Hepatocyte (in vitro differentiated cells): ENCODE results near the gene FRMPD4. TPM values are rescaled to one million over a fixed set of nuclear protein-coding genes. Genes with fewer than 3 reads are reported as not detected.

Experiments
- DNase-seq: peaks from one replicate; pipeline ENCODE4 v3.0.0-alpha.2; 2016; ENCODE audit warnings: low spot score
- H2AFZ ChIP-seq: fragments of 200-600 bp; sonication (generic); 2 replicates; pipeline ENCODE4 v1.6.0; 2016; ENCODE audit warnings: antibody characterized with exemption, mild to moderate bottlenecking
- H3K27ac ChIP-seq: fragments of 200-600 bp; sonication (generic); 2 replicates; pipeline ENCODE4 v1.5.1; 2016; ENCODE audit warnings: mild to moderate bottlenecking
- H3K27me3 ChIP-seq: fragments of 200-600 bp; sonication (generic); 2 replicates; pipeline ENCODE4 v1.6.1; 2016
- H3K36me3 ChIP-seq: fragments of 200-600 bp; sonication (generic); replicated peaks from 2 replicates; pipeline ENCODE4 v1.5.1; 2016; ENCODE audit warnings: low read depth; ENCODE audit not compliant: insufficient read depth
- H3K4me1 ChIP-seq: fragments of 200-600 bp; sonication (generic); 2 replicates; pipeline ENCODE4 v1.5.1; 2016; ENCODE audit warnings: mild to moderate bottlenecking, moderate library complexity; ENCODE audit not compliant: insufficient read depth
- H3K4me2 ChIP-seq: fragments of 200-600 bp; sonication (generic); 2 replicates; pipeline ENCODE4 v1.6.0; 2016
- H3K4me3 ChIP-seq: fragments of 200-600 bp; sonication (generic); 2 replicates; pipeline ENCODE4 v1.5.1; 2016; ENCODE audit warnings: mild to moderate bottlenecking
- H3K79me2 ChIP-seq: fragments of 200-600 bp; sonication (generic); 2 replicates; pipeline ENCODE4 v1.6.0; 2017; ENCODE audit warnings: mild to moderate bottlenecking
- H3K9me2 ChIP-seq: fragments of 200-600 bp; sonication (generic); replicated peaks from 2 replicates; pipeline ENCODE4 v1.6.0; 2017; ENCODE audit warnings: mild to moderate bottlenecking; ENCODE audit not compliant: insufficient read depth
- H3K9me3 ChIP-seq: fragments of 200-600 bp; sonication (generic); 2 replicates; pipeline ENCODE4 v1.5.1; 2016; ENCODE audit warnings: low read depth, mild to moderate bottlenecking
- H4K20me1 ChIP-seq: fragments of 200-600 bp; sonication (generic); 2 replicates; pipeline ENCODE4 v1.6.0; 2016; ENCODE audit warnings: mild to moderate bottlenecking; ENCODE audit not compliant: insufficient read depth, poor library complexity, severe bottlenecking
- CTCF ChIP-seq: fragments of 200-600 bp; sonication (generic); IDR thresholded peaks from 2 replicates; pipeline ENCODE4 v1.5.1; 2016; ENCODE audit warnings: antibody characterized with exemption, mild to moderate bottlenecking; ENCODE audit not compliant: poor library complexity
- EZH2 ChIP-seq: fragments of 200-600 bp; sonication (generic); IDR thresholded peaks from 2 replicates; pipeline ENCODE4 v1.6.1; 2016; ENCODE audit warnings: antibody characterized with exemption, mild to moderate bottlenecking, borderline replicate concordance
- EZH2phosphoT487 ChIP-seq: fragments of 200-600 bp; sonication (generic); IDR thresholded peaks from one replicate; pipeline ENCODE4 v1.6.1; 2018; ENCODE audit warnings: antibody characterized with exemption, mild to moderate bottlenecking, low read depth, moderate library complexity; ENCODE audit not compliant: unreplicated experiment, severe bottlenecking
- WGBS: methylation state at CpG from one replicate; pipeline ENCODE4 v1.1.6; 2016; ENCODE audit warnings: low lambda C conversion rate; ENCODE audit errors: missing lambda C conversion rate; 5-methylcytosine and 5-hydroxymethylcytosine counted together
- polyA plus RNA-seq: library from polyadenylated mRNA; unstranded; fragments of >200 nt; fragmentation: Nextera tagmentation; extraction: Ambion mirVana; gene quantifications from 2 replicates; pipeline ENCODE4 v1.2.1, GENCODE V29; 2016
- total RNA-seq: library from RNA; depleted of rRNA; stranded (reverse); fragments of >200 nt; gene quantifications from 2 replicates; pipeline ENCODE4 v1.2.3, GENCODE V29; 2014

Gene FRMPD4
- total and polyA plus RNA-seq, 2 experiments from 2014 or later: 0.23 TPM; not detected in 1

GRCh38 chrX:12579311-12579710 is 441.0 kb downstream of the FRMPD4 start:
- H3K27ac ChIP-seq: no peak overlapping the region
- no peaks in the 10 kb centered on the region for H3K27me3 ChIP-seq
- H2AFZ ChIP-seq: no peak overlapping the region
- DNase-seq: no peak
- no peaks in the 10 kb centered on the region for H3K36me3 ChIP-seq
- H3K4me2 ChIP-seq: no peak overlapping the region
- no peak for TF ChIP-seq EZH2phosphoT487
- TF ChIP-seq CTCF: no peak
- TF ChIP-seq EZH2: no peak
- H3K4me1 ChIP-seq: no peaks in the 10 kb centered on the region
- no peaks in the 10 kb centered on the region for H3K79me2 ChIP-seq
- H3K9me3 ChIP-seq: no peaks in the 10 kb centered on the region
- WGBS: 79% methylated on average over 5 of the region's 5 CpGs
- H3K4me3 ChIP-seq: no peak overlapping the region
- no peaks in the 10 kb centered on the region for H3K9me2 ChIP-seq
- H4K20me1 ChIP-seq: no peaks in the 10 kb centered on the region

- Histone ChIP-seq H4K20me1 (no peaks in the 10 kb centered on the region), H3K4me3 (no peak overlapping the region), H3K4me2 (no peak overlapping the region), H2AFZ (no peak overlapping the region), H3K36me3 (no peaks in the 10 kb centered on the region), H3K9me3 (no peaks in the 10 kb centered on the region), H3K27ac (no peak overlapping the region), H3K4me1 (no peaks in the 10 kb centered on the region), H3K27me3 (no peaks in the 10 kb centered on the region), H3K79me2 (no peaks in the 10 kb centered on the region), H3K9me2 (no peaks in the 10 kb centered on the region)
- no peak for DNase-seq
- 46% methylated on average over 3 of the region's 3 CpGs for WGBS
- TF ChIP-seq EZH2phosphoT487 (no peak), EZH2 (no peak), CTCF (no peak)
Measured at GRCh38 chrX:12580548-12580947, 442.3 kb downstream of the FRMPD4 start.

- Histone ChIP-seq H4K20me1 (no peaks in the 10 kb centered on the region), H3K27ac (no peak overlapping the region), H2AFZ (no peak overlapping the region), H3K9me2 (no peaks in the 10 kb centered on the region), H3K36me3 (no peaks in the 10 kb centered on the region), H3K9me3 (no peaks in the 10 kb centered on the region), H3K79me2 (no peaks in the 10 kb centered on the region), H3K4me1 (no peaks in the 10 kb centered on the region), H3K27me3 (no peaks in the 10 kb centered on the region), H3K4me3 (no peak overlapping the region), H3K4me2 (no peak overlapping the region)
- WGBS: 83% methylated on average over 4 of the region's 4 CpGs
- no peak for DNase-seq
- no peak for TF ChIP-seq EZH2phosphoT487
- no peak for TF ChIP-seq CTCF
- TF ChIP-seq EZH2: no peak
Measured at GRCh38 chrX:12581546-12581945, 443.3 kb downstream of the FRMPD4 start.

GRCh38 chrX:12582649-12583048 is 444.4 kb downstream of the FRMPD4 start:
- H4K20me1 ChIP-seq: no peaks in the 10 kb centered on the region
- no peaks in the 10 kb centered on the region for H3K27me3 ChIP-seq
- no peak overlapping the region for H2AFZ ChIP-seq
- H3K4me1 ChIP-seq: no peaks in the 10 kb centered on the region
- no peak overlapping the region for H3K4me2 ChIP-seq
- H3K9me3 ChIP-seq: no peaks in the 10 kb centered on the region
- TF ChIP-seq EZH2phosphoT487 (no peak), EZH2 (no peak), CTCF (no peak)
- H3K9me2 ChIP-seq: no peaks in the 10 kb centered on the region
- no peaks in the 10 kb centered on the region for H3K36me3 ChIP-seq
- H3K4me3 ChIP-seq: no peak overlapping the region
- H3K27ac ChIP-seq: no peak overlapping the region
- no peak for DNase-seq
- H3K79me2 ChIP-seq: no peaks in the 10 kb centered on the region
- WGBS: 70% methylated on average over 4 of the region's 4 CpGs
